ENCODE data around the gene SCPEP1.

DNA sequence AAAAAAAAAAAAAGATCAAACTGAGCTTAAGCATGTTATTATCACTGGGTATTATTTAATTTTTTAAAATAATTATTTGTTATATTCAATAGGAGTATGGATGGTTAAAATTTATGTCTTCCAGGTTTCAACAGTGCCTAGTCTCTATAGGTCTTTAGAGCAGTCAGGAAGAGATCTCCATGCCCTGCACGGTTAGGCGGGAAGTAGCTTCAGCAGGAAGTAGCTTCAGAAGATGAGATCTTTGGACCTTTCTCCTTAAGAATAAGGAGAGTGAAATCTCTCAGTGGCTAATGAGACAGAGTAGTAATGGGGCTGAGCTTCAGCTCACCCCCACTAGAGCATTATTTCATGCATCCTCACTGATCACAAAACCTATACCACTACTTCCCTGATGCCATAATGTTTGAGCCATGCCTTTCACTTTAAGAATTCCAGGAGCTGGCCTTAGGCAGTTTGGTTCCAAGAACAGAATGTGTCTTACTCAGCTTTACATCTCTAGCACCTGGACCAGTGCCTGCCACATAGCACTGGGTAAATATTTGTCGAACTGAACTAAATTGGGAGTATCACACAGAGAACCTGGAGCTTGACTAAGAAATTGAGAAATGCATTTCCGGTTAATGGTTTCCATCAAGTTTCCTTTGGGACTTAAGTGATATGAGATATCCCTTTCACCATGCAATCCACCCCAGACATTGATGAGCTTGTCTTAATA, 43.5 kb downstream of the SCPEP1 start:
- TF ChIP-seq FOXM1 (IDR thresholded peaks at IDR 0.05; ENCODE audit: borderline replicate concordance) (no peak), BHLHE40 (IDR thresholded peaks at IDR 0.05; ENCODE audit: borderline replicate concordance) (no peak), SUZ12 (IDR thresholded peaks at IDR 0.05) (no peak), HDGF (IDR thresholded peaks at IDR 0.05; ENCODE audit: borderline replicate concordance) (no peak), TARDBP (IDR thresholded peaks at IDR 0.05) (no peak), ARNT (IDR thresholded peaks at IDR 0.05) (no peak), SP1 (IDR thresholded peaks at IDR 0.05) (no peak), ELF4 (IDR thresholded peaks at IDR 0.05) (no peak), FOXK2 (IDR thresholded peaks at IDR 0.05) (no peak), CTBP1 (IDR thresholded peaks at IDR 0.05; ENCODE audit: borderline replicate concordance) (no peak), ZNF384 (IDR thresholded peaks at IDR 0.05) (no peak)
- TF ChIP-seq, protein P1, sequence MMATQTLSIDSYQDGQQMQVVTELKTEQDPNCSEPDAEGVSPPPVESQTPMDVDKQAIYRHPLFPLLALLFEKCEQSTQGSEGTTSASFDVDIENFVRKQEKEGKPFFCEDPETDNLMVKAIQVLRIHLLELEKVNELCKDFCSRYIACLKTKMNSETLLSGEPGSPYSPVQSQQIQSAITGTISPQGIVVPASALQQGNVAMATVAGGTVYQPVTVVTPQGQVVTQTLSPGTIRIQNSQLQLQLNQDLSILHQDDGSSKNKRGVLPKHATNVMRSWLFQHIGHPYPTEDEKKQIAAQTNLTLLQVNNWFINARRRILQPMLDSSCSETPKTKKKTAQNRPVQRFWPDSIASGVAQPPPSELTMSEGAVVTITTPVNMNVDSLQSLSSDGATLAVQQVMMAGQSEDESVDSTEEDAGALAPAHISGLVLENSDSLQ (IDR thresholded peaks at IDR 0.05) = no peak

Measured in HEK293T (cell line).